ENCODE results near the gene TRIO.

Gene TRIO

DNA sequence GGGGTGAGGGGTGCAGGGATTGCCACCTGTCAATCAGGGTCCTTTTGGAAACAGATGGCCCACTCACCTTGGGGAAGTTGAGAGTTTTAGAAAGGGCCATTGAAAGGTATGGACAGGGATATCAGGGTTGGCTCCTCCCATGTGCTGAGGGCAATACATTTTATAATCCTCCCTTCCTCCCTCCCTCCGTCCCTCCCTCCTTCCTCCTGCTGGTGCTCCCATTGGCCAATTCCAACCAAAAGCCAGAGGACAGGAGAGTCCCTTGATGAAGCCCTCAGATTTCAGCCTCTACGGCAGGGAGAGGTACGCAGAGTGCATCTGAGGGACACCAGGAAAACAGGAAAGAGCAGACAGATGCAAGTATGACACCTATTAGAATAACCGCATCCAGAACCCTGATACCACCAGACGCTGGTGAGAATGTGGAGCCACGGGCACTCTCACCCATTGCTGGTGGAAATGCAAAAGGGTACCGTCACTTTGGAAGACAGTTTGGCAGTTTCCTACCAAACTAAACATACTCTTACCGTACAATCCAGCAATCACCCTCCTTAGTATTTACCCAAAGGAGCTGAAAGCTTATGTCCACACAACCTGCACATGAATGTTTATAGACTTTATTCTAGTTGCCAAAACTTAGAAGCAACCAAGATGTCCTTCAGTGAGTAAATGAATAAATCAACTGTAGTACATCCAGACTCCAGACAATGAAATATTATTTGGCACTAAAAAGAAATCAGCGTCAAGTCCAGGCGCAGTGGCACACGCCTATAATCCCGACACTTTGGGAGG, 380.3 kb downstream of the TRIO start:
- Histone ChIP-seq H2AFZ (ENCODE audit: low read length) (no peak overlapping the region), H3F3A (ENCODE audit: insufficient read depth, low read length) (no peaks in the 10 kb centered on the region), H3K4me1 (ENCODE audit: low read length) (no peaks in the 10 kb centered on the region), H3K9me2 (replicated peaks; ENCODE audit: insufficient read depth, low read length) (no peaks in the 10 kb centered on the region), H3K9me3 (replicated peaks; ENCODE audit: insufficient read depth, low read length) (no peaks in the 10 kb centered on the region), H4K20me1 (ENCODE audit: insufficient read depth, low read length) (no peaks in the 10 kb centered on the region), H3K27me3 (replicated peaks; ENCODE audit: insufficient read depth, low read length) (no peaks in the 10 kb centered on the region), H3K4me3 (ENCODE audit: low read length) (no peak overlapping the region), H3K36me3 (replicated peaks; ENCODE audit: insufficient read depth, low read length) (no peaks in the 10 kb centered on the region), H3K79me2 (ENCODE audit: low read length) (no peaks in the 10 kb centered on the region), H3K4me2 (ENCODE audit: low read depth, low read length) (no peak overlapping the region), H3K9ac (ENCODE audit: low read length) (no peak overlapping the region), H3K27ac (ENCODE audit: low read length) (no peak overlapping the region)
- TF ChIP-seq EZH2phosphoT487 (IDR thresholded peaks at IDR 0.05; ENCODE audit: low read length) (no peak), EZH2 (optimal IDR thresholded peaks at IDR 0.05; ENCODE audit: low read depth, low read length) (no peak)
- TF ChIP-seq, protein P1, sequence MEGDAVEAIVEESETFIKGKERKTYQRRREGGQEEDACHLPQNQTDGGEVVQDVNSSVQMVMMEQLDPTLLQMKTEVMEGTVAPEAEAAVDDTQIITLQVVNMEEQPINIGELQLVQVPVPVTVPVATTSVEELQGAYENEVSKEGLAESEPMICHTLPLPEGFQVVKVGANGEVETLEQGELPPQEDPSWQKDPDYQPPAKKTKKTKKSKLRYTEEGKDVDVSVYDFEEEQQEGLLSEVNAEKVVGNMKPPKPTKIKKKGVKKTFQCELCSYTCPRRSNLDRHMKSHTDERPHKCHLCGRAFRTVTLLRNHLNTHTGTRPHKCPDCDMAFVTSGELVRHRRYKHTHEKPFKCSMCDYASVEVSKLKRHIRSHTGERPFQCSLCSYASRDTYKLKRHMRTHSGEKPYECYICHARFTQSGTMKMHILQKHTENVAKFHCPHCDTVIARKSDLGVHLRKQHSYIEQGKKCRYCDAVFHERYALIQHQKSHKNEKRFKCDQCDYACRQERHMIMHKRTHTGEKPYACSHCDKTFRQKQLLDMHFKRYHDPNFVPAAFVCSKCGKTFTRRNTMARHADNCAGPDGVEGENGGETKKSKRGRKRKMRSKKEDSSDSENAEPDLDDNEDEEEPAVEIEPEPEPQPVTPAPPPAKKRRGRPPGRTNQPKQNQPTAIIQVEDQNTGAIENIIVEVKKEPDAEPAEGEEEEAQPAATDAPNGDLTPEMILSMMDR (IDR thresholded peaks at IDR 0.05; ENCODE audit: low read length): no peak
- no peak for DNase-seq

DNA sequence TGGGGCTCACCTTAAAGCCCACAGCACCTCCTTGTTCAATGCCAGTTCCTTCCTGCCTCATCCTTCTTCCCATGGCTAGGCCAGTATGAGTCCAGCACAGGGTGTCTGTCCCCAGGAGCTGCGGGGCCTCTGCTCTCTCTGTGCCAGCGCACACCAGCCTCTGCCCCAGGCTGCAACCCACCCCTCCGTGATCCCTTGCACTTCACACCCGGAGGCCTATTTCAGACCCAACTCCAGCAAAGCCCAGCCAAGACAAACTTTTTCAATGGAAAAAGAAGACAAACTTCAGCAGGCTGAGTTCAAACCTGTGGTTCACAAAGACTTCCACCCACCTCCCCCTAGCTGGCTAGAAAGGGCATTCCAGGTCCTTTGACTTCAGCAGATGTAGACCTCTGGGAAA, 382.3 kb downstream of the TRIO start:
- no peaks in the 10 kb centered on the region for H3K9me2 ChIP-seq (replicated peaks; ENCODE audit: insufficient read depth, low read length)
- no peaks in the 10 kb centered on the region for H3K4me1 ChIP-seq (ENCODE audit: low read length)

DNA sequence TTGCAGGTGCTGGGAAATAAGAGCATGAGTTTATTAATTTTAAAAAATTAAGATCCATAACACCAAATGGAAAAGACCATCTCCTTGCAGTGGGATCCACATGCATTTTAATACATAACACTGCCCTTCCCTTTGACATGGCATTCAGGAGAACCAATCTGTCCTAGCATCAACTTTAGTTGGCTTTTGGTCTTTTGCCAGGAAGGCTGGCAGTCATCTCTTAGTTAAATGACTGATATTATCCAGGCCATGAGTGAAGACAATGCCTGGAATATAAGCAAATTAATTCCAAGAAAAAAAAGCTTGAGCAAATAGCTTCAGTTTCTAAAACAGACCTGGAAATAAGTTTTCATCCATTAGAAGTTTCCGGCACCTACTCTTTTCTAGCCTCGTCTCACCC, 383.4 kb downstream of the TRIO start:
- Histone ChIP-seq H3K9me3 (replicated peaks; ENCODE audit: insufficient read depth, low read length) (no peaks in the 10 kb centered on the region), H3K27ac (ENCODE audit: low read length) (no peak overlapping the region), H3K9ac (ENCODE audit: low read length) (no peak overlapping the region), H3K27me3 (replicated peaks; ENCODE audit: insufficient read depth, low read length) (no peaks in the 10 kb centered on the region), H3K4me1 (ENCODE audit: low read length) (no peaks in the 10 kb centered on the region), H3K36me3 (replicated peaks; ENCODE audit: insufficient read depth, low read length) (no peaks in the 10 kb centered on the region), H3K9me2 (replicated peaks; ENCODE audit: insufficient read depth, low read length) (no peaks in the 10 kb centered on the region), H3F3A (ENCODE audit: insufficient read depth, low read length) (no peaks in the 10 kb centered on the region), H4K20me1 (ENCODE audit: insufficient read depth, low read length) (no peaks in the 10 kb centered on the region), H3K4me3 (ENCODE audit: low read length) (no peak overlapping the region), H3K4me2 (ENCODE audit: low read depth, low read length) (no peak overlapping the region), H3K79me2 (ENCODE audit: low read length) (no peaks in the 10 kb centered on the region), H2AFZ (ENCODE audit: low read length) (no peak overlapping the region)
- no peak for DNase-seq
- TF ChIP-seq EZH2phosphoT487 (IDR thresholded peaks at IDR 0.05; ENCODE audit: low read length): no peak
- TF ChIP-seq, protein P1 (IDR thresholded peaks at IDR 0.05; ENCODE audit: low read length): no peak
- no peak for TF ChIP-seq EZH2 (optimal IDR thresholded peaks at IDR 0.05; ENCODE audit: low read depth, low read length)

More for the DNA sequence above, 382.3 kb downstream of the TRIO start:
- Histone ChIP-seq H3K79me2 (ENCODE audit: low read length) (no peaks in the 10 kb centered on the region), H3K9me3 (replicated peaks; ENCODE audit: insufficient read depth, low read length) (no peaks in the 10 kb centered on the region), H3K27ac (ENCODE audit: low read length) (no peak overlapping the region), H3F3A (ENCODE audit: insufficient read depth, low read length) (no peaks in the 10 kb centered on the region), H3K27me3 (replicated peaks; ENCODE audit: insufficient read depth, low read length) (no peaks in the 10 kb centered on the region), H3K9ac (ENCODE audit: low read length) (no peak overlapping the region), H3K36me3 (replicated peaks; ENCODE audit: insufficient read depth, low read length) (no peaks in the 10 kb centered on the region), H3K4me2 (ENCODE audit: low read depth, low read length) (no peak overlapping the region), H4K20me1 (ENCODE audit: insufficient read depth, low read length) (no peaks in the 10 kb centered on the region), H2AFZ (ENCODE audit: low read length) (no peak overlapping the region), H3K4me3 (ENCODE audit: low read length) (no peak overlapping the region)
- no peak for DNase-seq
- no peak for TF ChIP-seq EZH2phosphoT487 (IDR thresholded peaks at IDR 0.05; ENCODE audit: low read length)
- TF ChIP-seq EZH2 (optimal IDR thresholded peaks at IDR 0.05; ENCODE audit: low read depth, low read length): no peak
- TF ChIP-seq, protein P1 (IDR thresholded peaks at IDR 0.05; ENCODE audit: low read length): no peak
